GM12872 (cell line): ENCODE results near the gene PEX14.

ENCODE experiments used
- TF ChIP-seq, protein P1 (sequence below): IDR thresholded peaks from 3 replicates; pipeline ENCODE4 v1.5.1; 2011; ENCODE audit warnings: low read depth, mild to moderate bottlenecking, low read length, moderate library complexity; ENCODE audit not compliant: insufficient read depth

PEX14 gene

DNA sequence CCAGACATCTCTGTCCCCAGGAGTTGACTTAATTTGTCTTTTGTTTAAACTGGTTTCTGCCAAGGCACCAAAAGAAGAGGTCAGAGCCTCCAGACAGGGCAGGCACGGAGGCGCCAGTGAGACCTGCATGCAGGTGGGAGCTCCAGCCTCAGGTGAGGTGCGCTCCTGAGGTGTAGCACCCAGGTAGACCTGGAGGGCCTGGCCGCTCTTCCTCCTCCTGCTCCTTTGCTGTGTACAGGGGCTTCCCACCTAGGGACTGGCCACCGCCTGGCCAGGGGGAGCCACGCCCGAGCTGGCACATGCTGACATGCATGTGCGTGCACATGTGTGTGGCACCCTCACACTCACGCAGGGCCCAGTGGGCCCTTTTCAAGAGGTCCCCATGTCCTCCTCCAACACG, 158.7 kb downstream of the PEX14 start:
- TF ChIP-seq, protein P1, sequence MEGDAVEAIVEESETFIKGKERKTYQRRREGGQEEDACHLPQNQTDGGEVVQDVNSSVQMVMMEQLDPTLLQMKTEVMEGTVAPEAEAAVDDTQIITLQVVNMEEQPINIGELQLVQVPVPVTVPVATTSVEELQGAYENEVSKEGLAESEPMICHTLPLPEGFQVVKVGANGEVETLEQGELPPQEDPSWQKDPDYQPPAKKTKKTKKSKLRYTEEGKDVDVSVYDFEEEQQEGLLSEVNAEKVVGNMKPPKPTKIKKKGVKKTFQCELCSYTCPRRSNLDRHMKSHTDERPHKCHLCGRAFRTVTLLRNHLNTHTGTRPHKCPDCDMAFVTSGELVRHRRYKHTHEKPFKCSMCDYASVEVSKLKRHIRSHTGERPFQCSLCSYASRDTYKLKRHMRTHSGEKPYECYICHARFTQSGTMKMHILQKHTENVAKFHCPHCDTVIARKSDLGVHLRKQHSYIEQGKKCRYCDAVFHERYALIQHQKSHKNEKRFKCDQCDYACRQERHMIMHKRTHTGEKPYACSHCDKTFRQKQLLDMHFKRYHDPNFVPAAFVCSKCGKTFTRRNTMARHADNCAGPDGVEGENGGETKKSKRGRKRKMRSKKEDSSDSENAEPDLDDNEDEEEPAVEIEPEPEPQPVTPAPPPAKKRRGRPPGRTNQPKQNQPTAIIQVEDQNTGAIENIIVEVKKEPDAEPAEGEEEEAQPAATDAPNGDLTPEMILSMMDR: no peak

DNA sequence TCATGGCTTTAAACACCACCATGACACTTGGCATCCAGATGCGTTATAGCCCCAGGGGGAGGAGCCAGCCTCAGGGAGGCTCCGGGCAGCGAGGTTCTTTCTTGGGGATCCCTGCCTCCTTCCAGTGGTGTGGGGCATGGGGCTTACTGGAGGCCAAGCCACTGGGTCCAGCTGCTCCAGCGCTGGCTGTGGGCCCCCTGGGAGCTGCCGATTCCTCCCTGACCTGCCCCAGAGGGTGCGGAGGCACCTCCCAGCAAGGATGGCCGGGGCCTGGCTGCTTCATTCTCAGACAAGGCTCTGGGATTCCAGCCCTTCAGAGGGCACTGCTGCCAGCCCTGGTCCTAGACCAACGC, 159.3 kb downstream of the PEX14 start:
- TF ChIP-seq, protein P1: no peak

DNA sequence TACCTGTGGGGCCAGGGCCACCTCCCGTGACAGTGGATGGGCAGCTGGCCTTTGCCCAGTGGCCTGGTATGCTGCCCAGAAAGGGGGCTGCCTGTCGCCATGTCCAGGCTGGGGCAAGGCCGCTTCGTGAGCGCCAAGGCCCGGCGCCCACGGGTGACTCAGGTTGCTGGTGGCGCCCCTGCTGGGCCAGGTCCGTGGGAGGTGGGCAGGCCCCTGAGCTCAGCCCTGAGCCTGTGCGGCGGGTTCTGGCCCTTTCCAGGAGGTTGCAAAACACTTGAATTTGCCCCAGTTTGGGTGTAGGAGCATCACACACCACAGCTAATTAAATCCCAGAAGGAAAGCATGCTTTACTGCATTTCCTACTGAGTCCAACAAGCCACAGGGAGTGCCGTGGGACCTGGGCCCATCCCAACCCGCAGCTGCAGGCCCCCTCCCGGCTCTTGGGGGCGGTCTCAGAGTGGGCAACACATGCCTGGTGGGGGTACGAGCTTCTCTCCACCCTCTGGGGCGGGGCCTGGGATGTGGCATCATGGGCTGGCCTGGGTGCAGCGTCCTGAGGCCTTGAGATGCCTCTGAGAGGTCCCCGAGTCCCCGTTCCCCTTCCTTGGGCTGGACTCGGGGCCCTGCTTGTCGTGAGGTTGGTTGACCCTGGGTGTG, 159.8 kb downstream of the PEX14 start:
- TF ChIP-seq, protein P1: no peak

DNA sequence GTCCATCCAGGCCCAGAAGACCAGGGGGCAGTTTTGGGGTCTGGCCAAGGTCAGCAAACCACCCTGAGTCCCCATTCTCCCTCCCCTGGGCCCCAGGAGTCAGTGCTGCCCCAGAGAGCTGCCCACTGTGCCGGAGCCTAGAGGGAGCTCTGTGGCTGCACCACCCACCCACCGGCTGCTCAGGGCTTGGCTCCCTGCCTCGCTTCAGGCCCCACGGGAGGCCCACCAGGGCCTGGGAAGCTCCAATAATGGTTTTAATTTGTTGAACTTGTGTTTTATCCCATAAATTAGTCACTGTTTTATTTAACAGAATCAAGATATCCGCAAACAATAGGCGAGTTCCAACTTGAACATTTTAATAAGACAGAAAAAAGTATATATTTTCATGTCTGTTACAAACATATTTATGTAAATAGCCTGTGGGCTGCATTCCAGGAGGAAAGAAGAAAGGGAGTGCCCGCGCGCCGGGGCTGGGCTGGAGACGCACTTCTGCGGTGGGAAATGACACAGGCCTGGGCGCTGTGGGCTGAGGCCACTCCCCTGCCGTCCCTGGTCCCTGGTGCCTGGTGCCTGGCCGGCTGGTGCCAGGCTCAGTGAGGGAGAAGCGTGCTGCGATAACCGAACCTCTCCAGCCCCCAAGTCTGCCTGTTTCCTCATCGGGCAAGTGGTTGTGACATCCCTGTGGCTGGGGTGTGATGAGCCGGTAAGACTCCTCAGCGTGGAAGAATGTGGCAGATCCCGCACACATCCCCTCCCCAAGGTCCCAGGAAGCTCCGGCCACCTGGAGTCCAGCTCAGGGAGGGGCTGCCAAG, 160.5 kb downstream of the PEX14 start:
- TF ChIP-seq, protein P1: no peak

DNA sequence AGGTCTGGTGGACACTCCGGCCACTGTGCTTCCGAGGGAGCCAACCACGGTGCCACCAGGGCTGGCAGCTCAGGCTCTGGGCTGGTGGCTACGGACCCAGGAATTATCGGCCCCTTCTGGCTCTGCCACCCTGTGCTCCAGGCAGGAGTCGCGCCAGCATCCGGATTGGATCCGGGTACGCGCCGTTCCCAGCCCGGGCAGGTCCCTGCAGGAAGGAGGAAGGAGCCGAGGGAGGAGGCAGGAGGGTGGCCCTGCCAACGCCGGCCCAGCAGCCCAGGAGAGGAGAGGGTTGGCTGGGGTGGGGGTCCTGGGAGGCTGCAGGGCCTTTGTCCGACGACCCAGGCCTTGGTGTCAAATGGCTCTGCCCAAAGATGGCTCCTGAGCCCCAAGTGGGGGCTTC, 161.2 kb downstream of the PEX14 start:
- TF ChIP-seq, protein P1: no peak

DNA sequence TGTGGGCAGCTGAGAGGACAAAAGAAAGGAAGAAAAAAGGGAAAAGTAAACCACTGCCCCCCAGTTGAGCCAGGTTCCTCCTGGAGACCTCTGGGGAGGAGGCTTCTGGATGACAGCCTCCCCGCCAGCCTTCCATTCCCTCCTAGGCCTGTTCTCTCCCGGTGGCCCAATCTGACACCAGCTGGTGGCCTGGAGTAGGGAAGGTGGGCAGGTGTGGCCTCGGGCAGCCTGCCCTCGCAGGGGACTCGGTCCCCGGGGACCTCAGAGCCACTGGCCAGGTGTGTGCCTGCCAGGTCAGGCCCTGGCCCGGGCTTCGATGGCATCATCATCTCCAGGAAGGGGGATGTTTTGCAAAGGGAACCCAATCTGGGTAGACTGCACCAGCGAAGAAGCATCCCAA, 162.7 kb downstream of the PEX14 start:
- TF ChIP-seq, protein P1: no peak

DNA sequence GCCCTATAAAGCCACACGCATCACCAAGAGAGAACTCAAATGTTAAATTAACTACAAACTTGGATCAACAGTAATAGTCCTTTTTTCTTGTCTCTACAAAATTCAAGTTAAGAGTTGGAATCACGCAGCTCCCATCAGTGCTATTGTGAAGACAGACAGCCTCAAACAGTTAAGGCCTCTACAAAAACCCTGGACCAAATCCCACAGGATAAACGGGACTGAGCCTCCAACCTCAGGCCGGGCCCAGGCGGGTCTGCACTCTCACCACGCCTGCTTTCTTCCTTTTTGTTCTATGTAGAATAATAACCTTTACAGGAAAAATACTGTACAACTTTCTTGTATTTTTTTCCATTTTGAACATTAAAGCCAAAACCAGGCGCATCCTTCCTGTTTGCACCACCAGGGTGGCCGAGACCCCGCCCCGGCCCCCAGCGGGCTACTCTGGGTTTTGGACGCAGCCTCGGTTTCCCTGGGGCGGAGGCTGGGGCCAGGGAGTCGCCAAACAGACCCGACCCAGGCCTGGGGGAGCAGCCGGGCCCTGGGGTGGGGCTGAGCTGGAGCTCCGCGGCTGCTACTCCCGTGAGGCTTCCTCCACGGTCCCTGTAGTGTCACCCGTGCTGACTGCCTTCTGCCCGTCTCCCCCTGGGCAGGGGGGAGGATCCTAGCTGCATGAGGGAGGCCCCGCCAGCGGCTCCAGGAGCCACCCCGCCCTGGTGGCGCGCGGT, 163.2 kb downstream of the PEX14 start:
- TF ChIP-seq, protein P1: no peak
